Left ventricle myocardium inferior (tissue), 1 donor: Measurements from ENCODE around the gene ZNF699. TPM values are rescaled to one million over a fixed set of nuclear protein-coding genes. Genes with fewer than 3 reads are reported as not detected.

Source experiments
- DNase-seq: peaks from one replicate; pipeline ENCODE4 v3.0.0-alpha.2; 2020
- H3K27ac ChIP-seq: fragments of 200-600 bp; replicated peaks from 2 replicates; pipeline ENCODE4 v1.8.0; 2021
- H3K27me3 ChIP-seq: fragments of 200-600 bp; 2 replicates; pipeline ENCODE4 v1.8.0; 2021; ENCODE audit warnings: low read depth
- H3K36me3 ChIP-seq: fragments of 200-600 bp; 2 replicates; pipeline ENCODE4 v1.8.0; 2021
- H3K4me1 ChIP-seq: fragments of 200-600 bp; 2 replicates; pipeline ENCODE4 v1.8.0; 2021
- H3K4me3 ChIP-seq: fragments of 200-600 bp; 2 replicates; pipeline ENCODE4 v1.8.0; 2021; ENCODE audit warnings: mild to moderate bottlenecking, moderate library complexity
- H3K9me3 ChIP-seq: fragments of 200-600 bp; replicated peaks from 2 replicates; pipeline ENCODE4 v1.8.0; 2021
- CTCF ChIP-seq: fragments of 200-600 bp; IDR thresholded peaks from 2 replicates; pipeline ENCODE4 v1.8.0; 2021; ENCODE audit warnings: antibody characterized with exemption, mild to moderate bottlenecking, borderline replicate concordance
- intact Hi-C: fragments of 100-400 bp; cut with micrococcal nuclease; formaldehyde crosslinking; loops from one replicate; pipeline ENCODE4 v1.11.0; 2022
- total RNA-seq: library from RNA; stranded (reverse); fragmentation: NEBNext Ultra II Directional; extraction: Animal tissue kit (Norgen Biotek cat#: 25700); gene quantifications from one replicate; pipeline ENCODE4 v1.2.1, GENCODE V29; 2021
- donor health status: DM: no; HTN: yes; CAD: no; lungs with severe emphysema.

Gene ZNF699
- total RNA-seq, 1 donor from 2014 or later: 3.9 TPM

GRCh38 chr19:9309974-9310446, 372 bp upstream of the ZNF699 start:
- Histone ChIP-seq H3K4me1 (peaks cover 30% of the 10 kb centered on the region), H3K27me3 (no peaks in the 10 kb centered on the region), H3K36me3 (peaks cover 13% of the 10 kb centered on the region), H3K9me3 (peaks cover 4% of the 10 kb centered on the region), H3K4me3 (peak overlapping the region; percentile 94), H3K27ac (peak overlapping the region; percentile 99)
- TF ChIP-seq CTCF: no peak
- intact Hi-C loops: no loop called here
- peak; percentile 92 for DNase-seq

GRCh38 chr19:9308091-9308770, 1.4 kb downstream of the ZNF699 start:
- Histone ChIP-seq H3K27ac (no peak overlapping the region), H3K4me3 (peak overlapping the region; percentile 94), H3K27me3 (no peaks in the 10 kb centered on the region), H3K9me3 (peaks cover 2% of the 10 kb centered on the region), H3K4me1 (peaks cover 30% of the 10 kb centered on the region), H3K36me3 (peaks cover 31% of the 10 kb centered on the region)
- no peak for DNase-seq
- TF ChIP-seq CTCF: no peak
- intact Hi-C loops: no loop called here

- Histone ChIP-seq H3K9me3 (peaks cover 20% of the 10 kb centered on the region), H3K4me1 (peaks cover 30% of the 10 kb centered on the region), H3K36me3 (peaks cover 49% of the 10 kb centered on the region), H3K27ac (no peak overlapping the region), H3K4me3 (no peak overlapping the region), H3K27me3 (no peaks in the 10 kb centered on the region)
- no peak for TF ChIP-seq CTCF
- intact Hi-C loops: no loop called here
- no peak for DNase-seq
Observed at GRCh38 chr19:9306443-9306842, 3.2 kb downstream of the ZNF699 start.

- H3K9me3 ChIP-seq: peaks cover 100% of the 10 kb centered on the region
- peaks cover 100% of the 10 kb centered on the region for H3K36me3 ChIP-seq
- no peaks in the 10 kb centered on the region for H3K4me1 ChIP-seq
- no peak overlapping the region for H3K27ac ChIP-seq
- intact Hi-C loops: loop anchor here (5.0 kb wide), 1 partner anchor 41 kb away; no protein-coding TSS in a partner anchor
- no peak overlapping the region for H3K4me3 ChIP-seq
- no peak for TF ChIP-seq CTCF
- H3K27me3 ChIP-seq: no peaks in the 10 kb centered on the region
- no peak for DNase-seq
Observed at GRCh38 chr19:9296336-9296735, 13.3 kb downstream of the ZNF699 start.

- Histone ChIP-seq H3K4me3 (no peak overlapping the region), H3K27ac (no peak overlapping the region), H3K27me3 (no peaks in the 10 kb centered on the region), H3K9me3 (peaks cover 100% of the 10 kb centered on the region), H3K36me3 (peaks cover 99% of the 10 kb centered on the region), H3K4me1 (no peaks in the 10 kb centered on the region)
- DNase-seq: no peak
- no peak for TF ChIP-seq CTCF
- intact Hi-C loops: loop anchor here (5.0 kb wide), 1 partner anchor 42 kb away; no protein-coding TSS in a partner anchor
Observed at GRCh38 chr19:9295411-9295849, 14.2 kb downstream of the ZNF699 start.
